Measurements from ENCODE around the gene IL6ST.
"Not testable (repeated sequence)": the region's sequence is repeated elsewhere in the genome, so short reads cannot be mapped to it uniquely, and the experiment has no call there.

Gene IL6ST

DNA sequence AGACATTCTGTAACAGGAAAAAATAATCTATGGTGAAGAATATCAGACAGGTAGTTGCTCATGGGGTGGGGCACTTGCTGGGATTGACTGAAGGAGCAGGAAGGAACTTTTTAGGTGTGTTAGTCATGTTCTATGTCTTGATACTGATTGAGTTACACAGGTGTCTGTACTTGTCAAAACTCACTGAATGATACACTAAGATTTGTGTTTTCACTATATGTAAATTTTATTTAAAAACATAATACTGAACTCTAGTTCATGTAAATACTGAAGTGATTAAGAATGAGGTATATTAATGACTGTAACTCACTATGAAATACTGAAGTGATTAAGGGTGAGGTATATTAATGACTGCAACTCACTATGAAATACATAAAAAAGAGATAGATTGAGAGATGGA is 28.5 kb downstream of the IL6ST start:
- DNase-seq, result no peak

DNA sequence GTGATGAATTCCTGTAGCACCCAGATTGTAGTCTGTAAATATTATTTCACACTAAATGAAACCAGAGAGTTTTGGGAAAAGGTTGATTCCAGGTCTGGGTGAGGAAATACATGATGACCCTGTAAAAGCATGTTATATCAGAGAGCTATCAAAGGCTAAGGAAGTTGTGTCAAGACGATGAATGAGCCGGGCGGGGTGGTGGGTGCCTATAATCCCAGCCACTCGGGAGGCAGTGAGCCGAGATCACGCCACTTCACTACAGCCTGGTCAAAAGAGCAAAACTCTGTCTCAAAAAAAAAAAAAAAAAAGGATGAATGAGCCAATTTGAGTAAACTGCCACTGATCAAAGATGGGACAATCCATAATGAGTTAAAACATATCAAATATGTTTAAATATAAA is 29.2 kb downstream of the IL6ST start:
- DNase-seq, result no peak

DNA sequence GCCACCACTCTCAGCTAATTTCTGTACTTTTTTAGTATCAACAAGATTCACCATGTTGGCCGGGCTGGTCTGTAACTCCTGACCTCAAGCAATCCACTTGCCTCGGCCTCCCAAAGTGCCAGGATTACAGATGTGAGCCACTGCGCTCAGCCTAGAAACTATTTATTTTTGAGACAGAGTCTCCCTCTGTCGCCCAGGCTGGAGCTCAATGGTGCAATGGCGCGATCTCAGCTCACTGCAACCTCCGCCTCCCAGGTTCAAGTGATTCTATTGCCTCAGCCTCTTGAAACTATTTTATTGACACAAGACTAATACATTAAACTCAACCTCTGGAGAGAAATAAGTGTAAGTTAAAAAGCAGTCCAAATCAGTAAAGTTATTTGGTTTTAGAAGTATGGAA is 34.0 kb downstream of the IL6ST start:
- DNase-seq, result no peak

DNA sequence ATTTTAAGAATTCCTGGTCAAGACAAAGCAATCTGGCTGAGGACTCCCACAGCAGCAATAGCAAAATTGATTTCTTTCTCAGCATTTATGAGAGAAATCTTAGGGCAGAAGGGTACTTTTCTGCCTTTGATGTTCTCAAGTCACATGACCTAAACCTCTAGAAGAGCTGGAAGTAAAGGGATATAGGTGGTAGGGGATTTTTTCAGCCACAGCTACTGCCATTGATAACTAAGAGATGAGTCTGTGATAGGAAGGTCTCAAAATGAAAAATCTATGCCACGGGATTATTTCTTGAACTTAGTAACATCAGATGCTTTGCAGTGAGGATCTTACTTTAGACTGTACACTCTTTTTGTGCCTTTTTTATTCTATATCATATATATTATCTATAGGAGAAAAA is 35.6 kb downstream of the IL6ST start:
- no peak for DNase-seq

DNA sequence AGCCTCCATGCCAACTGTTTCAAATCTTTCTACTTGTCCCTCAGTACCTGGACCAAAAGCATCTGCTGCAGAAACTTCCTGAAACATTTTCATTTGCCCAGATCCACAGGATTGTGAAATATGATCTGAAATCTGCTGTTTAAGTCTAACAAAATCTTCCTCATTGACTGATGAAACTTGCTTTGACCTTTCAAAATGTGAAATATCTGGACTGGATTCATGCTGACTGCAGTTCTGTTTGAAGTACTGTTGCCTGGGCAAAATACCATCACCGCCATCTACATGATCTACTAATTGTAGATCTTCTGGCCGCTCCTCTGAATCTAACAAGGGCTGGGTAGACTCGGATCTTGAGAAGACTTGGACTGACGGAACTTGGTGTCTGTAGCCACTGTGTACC is 53.6 kb downstream of the IL6ST start:
- not testable (repeated sequence) for DNase-seq

DNA sequence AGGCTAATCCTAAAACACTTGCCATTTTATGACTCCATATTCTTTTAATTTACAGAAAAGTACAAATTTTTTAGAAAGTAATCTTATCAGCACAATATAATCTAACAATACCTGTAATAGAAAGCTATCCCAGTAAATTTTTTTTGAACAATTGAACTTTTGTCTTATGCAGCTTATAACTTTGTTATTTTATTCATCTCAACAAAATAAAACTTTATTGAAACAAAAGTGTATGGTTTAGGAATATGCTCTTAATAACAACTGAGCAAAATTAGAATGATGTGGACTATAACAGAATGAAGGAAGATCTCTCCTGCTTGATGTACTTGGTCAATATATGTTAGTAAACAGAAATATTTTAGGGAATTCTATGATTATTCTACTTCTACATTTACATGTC is 57.2 kb downstream of the IL6ST start:
- not testable (repeated sequence) for DNase-seq

DNA sequence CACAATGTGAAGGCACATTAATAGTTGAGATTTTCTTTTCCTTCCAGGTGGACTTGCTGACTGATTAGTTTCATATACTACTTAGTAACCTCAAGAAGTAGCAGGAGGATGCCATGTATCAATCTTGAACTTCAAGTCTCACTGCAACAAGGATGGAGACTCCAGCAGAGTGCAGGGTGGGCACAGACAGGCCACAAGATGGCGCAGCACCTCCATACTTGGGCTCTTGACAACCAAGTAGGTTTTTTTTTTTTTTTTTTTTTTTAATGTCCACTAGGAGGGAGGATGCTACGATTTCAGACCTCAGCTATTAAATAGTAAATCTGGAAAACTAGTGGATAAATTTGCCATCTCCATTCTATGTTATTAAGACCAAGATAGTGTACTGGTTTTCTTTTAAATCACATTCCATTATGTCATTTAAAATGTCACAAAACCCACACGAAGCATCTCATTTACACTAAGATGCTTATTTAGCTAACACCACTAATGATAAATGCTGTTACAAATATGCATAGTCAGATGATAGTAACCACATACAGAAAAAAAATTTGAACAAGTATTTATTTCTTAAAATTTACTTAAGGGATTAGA is 58.6 kb downstream of the IL6ST start:
- peak in 41 of 51 donors; percentile 5 to 82 (median 56) for DNase-seq

- no peak for DNase-seq
Measured at GRCh38 chr5:55935371-55935770, 59.4 kb downstream of the IL6ST start.

- DNase-seq, result no peak
Measured at GRCh38 chr5:55934720-55935119, 60.0 kb downstream of the IL6ST start.

DNA sequence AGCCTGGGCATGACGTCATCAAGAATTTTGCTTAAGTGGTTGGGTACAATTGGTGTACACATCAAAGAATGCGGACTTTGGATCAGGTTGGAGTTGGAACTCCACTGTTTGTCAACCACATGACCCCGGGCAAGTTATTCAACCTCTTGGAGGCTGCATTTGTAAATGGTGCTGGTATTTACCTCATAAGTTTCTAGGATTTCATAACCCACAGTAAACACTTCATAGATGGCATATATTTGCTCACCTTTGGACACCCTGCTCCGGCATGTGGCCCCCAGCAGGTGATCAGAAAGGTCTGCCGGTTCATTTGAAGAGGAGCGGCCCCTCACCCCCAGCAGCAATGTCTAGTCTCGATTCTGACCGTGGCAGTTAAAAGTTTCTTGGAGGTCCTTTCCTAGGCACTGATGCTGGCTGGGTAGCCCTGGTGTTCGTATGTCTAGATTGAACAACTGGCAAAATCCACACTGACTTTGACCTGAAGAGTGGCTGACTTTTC is 60.6 kb downstream of the IL6ST start:
- DNase-seq, result no peak

DNA sequence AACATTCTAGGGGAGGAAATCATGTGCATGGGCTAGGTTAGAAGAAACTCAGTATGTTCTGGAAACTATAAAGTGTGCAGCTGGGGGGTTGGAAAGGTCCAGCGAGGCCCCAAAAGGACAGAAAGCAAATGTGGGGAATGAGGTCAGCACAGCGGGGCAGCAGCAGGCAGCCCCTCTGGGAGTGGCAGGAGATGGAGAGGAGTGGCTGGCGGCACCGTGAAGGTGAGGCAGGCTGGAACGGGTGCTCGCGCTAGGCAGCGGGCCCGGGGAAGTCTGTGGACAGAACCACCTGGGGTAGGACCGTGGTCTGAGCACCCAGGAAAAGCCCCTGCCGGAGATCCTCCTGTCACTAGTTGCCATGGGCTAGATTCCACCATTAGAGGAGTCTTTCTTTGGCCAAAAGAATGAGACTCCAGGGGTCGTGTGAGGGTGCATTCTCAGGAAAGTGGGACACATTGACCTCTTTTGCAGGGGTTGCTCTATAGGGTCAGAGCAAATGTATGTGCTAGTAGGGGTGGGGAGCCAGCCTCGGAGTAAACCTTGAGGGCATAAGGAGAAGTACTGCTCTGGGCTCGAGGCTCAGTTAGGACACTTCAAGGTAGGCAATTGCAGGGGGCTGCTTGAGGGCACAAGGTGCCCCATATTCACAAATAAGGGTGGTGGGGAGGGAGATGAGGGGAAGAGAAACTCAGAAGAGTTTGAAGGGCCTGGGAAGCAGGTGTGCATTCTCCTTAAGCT is 61.2 kb downstream of the IL6ST start:
- DNase-seq, result no peak

GRCh38 chr5:55932700-55933099 is 62.1 kb downstream of the IL6ST start:
- no peak for DNase-seq

GRCh38 chr5:55929020-55929799 is 65.6 kb downstream of the IL6ST start:
- DNase-seq, result no peak

- no peak for DNase-seq
Measured at GRCh38 chr5:55927861-55928655, 66.7 kb downstream of the IL6ST start.

DNA sequence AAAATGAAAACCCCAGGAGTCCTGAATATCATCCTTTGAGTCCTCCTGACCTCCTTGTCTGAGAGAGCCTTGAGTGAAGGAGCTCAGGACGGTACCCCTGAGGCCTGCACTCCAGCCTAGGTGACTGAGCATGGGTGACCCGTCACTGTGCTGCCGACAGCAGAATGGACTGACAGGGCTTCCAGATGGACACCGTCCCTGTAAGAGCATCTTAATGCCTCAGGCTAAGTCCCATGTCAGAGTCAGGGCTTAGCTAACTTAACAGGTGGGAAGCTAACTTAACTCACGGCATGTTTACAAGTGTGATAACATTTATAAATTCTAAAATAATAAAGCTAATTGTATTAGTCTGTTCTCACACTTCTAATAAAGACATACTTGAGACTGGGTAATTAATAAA is 68.3 kb downstream of the IL6ST start:
- no peak for DNase-seq

GRCh38 chr5:55925712-55926111 is 69.1 kb downstream of the IL6ST start:
- no peak for DNase-seq

DNA sequence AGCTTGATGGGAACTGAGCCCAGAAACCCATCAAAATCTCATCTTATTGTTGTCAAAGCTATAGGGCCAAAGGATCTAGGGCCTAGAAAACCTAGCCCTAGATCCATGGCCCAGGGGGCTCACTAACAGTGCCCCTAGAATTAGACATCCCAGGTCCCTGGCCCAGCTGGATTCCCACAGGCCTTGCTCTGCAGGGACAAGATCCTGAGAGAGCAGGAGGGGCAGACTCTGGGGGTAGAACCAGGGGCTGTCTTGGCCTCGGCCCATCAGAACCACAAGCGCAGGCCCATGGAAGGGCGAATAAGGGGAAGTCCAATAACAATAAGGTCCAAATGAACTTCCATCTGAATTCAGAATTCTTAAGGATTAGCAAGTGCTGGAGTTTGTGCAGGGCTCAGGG is 69.6 kb downstream of the IL6ST start:
- no peak for DNase-seq

GRCh38 chr5:55924744-55925143 is 70.0 kb downstream of the IL6ST start:
- no peak for DNase-seq

DNA sequence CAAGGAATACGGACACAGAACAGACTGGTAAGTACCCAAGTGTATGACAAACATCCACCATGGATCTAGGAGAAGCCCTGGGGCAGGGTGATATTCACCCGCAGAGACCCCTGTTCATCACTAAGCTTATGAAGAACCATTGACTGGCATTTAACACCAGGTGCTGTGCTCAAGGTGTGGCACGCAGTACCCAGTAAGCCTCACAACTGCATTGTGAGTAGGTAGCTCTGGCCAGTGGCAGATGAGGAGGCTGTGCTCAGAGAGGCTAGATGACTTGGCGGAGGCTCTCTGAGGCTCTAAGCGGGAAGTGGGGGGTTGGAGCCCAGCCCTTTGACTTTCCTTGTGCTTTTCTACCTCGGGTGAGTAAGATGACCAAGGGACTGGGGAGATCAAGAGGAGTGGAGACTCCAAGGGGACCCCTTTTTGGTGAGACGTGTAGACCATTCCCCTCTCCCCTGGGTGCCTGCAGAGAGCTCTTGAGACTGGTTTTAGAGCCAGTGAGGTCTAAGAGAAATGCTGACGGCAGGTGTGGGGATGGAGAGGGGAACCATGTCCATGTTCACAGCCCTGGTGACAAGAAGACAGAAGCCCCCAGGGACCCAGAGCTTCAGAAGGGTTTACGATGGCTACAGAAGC is 70.8 kb downstream of the IL6ST start:
- no peak for DNase-seq

- peak in 2 of 51 donors; percentile 9 to 28 for DNase-seq
Measured at GRCh38 chr5:55923177-55923771, 71.5 kb downstream of the IL6ST start.

GRCh38 chr5:55921617-55922016 is 73.1 kb downstream of the IL6ST start:
- DNase-seq, result no peak

Measured in hypothalamus (tissue), 51 donors.